ENCODE data around the gene APH1B.
"Not testable (repeated sequence)": the region's sequence is repeated elsewhere in the genome, so short reads cannot be mapped to it uniquely, and the experiment has no call there.

The APH1B gene

DNA sequence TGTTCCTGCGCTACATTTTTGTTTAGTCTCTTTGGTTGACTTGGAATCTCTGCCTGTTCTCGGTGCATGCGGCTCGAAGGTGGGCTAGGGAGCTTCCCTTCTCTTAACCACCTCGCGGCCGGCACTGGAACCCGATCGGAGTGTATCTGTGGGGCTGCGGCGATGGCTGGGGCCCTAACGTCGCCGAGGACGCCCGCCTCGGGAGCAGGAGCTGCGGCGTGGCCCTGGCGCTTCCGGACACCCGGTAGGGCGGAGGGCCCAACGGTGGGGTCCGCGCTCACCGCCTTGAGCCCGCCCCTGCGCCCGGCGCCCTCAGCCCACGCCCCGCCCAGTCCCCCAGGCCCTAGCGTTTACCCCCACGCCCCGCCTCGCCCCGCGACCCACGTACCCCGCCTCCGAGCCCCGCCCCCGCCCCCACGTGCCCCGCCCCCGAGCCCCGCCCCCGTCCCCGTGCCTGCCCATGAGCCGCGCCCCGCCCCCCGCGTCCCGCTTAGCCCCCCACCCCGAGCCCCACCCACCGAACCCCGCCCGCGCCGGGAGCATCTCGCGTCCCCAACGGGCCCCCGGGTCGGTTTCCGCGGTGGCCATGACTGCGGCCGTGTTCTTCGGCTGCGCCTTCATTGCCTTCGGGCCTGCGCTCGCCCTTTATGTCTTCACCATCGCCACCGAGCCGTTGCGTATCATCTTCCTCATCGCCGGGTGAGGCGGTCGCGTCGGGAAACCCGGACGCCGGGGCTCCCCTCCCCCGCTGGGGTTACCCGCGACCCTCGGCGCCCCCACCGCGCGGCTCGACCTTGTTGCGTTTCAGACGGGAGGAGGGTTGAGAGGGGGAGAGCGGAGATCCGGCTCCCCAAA, at the start of gene APH1B:
TSS of gene APH1B (plus strand) at position 568 of the 855 bp plus-strand sequence. CDS start at position 587, 19 bp downstream.
- peak within 1 kb of the TSS; percentile 71 for H3K9ac ChIP-seq (ENCODE audit: low read length)
- peaks cover 10% of the 10 kb centered on the region for H3K27me3 ChIP-seq (ENCODE audit: control insufficient read depth, insufficient read depth, low read length)
- H3K36me3 ChIP-seq (ENCODE audit: control insufficient read depth, insufficient read depth, low read length), result no peaks in the 10 kb centered on the region
- H3K4me1 ChIP-seq (ENCODE audit: control insufficient read depth, insufficient read depth, low read length), result peaks cover 15% of the 10 kb centered on the region
- peaks cover 3% of the 10 kb centered on the region; the same call in 1 of the 2 replicates for H3K9me3 ChIP-seq (ENCODE audit: control insufficient read depth, insufficient read depth, low read depth, low read length)
- peak within 1 kb of the TSS; percentile 95 for H3K4me3 ChIP-seq (ENCODE audit: low read depth, low read length)
- no peak within 1 kb of the TSS for H3K27ac ChIP-seq (ENCODE audit: low read depth, low read length)

DNA sequence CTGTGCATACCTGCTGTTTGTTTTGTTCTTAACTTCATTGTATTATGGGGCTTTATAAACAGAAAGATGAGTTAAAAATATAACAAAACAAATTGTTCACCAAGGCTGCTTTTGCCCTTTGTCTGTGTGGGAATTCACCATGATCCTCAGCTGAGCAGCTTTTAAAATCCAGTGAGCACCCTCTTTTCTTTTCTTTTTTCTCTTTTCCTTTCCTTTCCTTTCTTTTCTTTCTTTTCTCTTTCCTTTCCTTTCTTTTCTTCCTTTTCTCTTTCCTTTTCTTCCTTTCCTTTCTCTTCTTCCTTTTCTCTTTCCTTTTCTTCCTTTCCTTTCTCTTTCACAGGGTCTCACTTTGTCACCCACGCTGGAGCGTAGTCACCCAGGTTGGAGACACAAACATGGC, 49.7 kb upstream of the APH1B start:
- no peak overlapping the region for H3K27ac ChIP-seq (ENCODE audit: low read depth, low read length)
- H3K27me3 ChIP-seq (ENCODE audit: control insufficient read depth, insufficient read depth, low read length), result no peaks in the 10 kb centered on the region
- H3K4me3 ChIP-seq (ENCODE audit: low read depth, low read length), result no peak overlapping the region
- H3K9ac ChIP-seq (ENCODE audit: low read length), result no peak overlapping the region
- H3K9me3 ChIP-seq (ENCODE audit: control insufficient read depth, insufficient read depth, low read depth, low read length), result no peaks in the 10 kb centered on the region
- no peaks in the 10 kb centered on the region for H3K4me1 ChIP-seq (ENCODE audit: control insufficient read depth, insufficient read depth, low read length)
- H3K36me3 ChIP-seq (ENCODE audit: control insufficient read depth, insufficient read depth, low read length), result no peaks in the 10 kb centered on the region

DNA sequence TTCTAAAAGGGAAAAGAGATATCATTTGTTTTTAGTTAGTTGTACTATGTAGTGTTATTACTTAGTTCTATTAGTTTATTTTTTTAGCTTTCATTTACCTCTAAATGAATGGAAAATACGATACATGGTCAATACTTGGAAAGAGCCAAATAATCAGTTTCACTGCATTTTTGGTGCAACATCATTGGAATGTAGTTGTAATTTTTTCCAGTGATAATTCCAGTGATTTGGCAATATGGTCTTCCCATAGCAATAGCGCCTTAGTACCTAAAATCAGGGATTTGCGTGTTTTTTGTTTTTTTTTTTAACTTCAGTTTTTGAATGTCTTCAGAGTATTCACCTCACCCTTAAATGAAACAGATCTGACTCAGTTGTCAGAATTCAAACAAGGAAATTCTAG, 46.2 kb upstream of the APH1B start:
- Histone ChIP-seq H3K27ac (ENCODE audit: low read depth, low read length) (no peak overlapping the region), H3K9ac (ENCODE audit: low read length) (no peak overlapping the region), H3K9me3 (ENCODE audit: control insufficient read depth, insufficient read depth, low read depth, low read length) (no peaks in the 10 kb centered on the region), H3K4me1 (ENCODE audit: control insufficient read depth, insufficient read depth, low read length) (no peaks in the 10 kb centered on the region), H3K27me3 (ENCODE audit: control insufficient read depth, insufficient read depth, low read length) (no peaks in the 10 kb centered on the region), H3K36me3 (ENCODE audit: control insufficient read depth, insufficient read depth, low read length) (no peaks in the 10 kb centered on the region), H3K4me3 (ENCODE audit: low read depth, low read length) (no peak overlapping the region)

DNA sequence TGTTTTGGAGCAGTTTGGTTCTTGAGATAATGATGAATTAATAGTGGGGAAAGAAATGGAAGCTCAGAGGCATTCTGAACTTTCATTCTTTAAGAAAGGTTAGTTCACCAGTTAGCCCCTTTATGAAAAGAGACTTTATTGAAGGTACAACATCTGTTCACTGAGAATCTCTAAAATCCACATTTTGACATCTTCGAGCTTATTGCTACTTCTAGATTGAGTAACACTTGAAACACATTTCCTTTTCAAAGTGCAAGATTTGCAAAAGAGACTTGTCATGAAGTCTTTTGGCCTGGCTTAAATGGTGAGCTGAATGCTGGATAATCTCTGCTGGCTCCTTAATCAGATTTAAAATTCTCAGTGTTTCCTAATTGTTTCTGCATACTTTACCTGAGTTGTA, 45.7 kb upstream of the APH1B start:
- H3K27ac ChIP-seq (ENCODE audit: low read depth, low read length), result no peak overlapping the region
- no peak overlapping the region for H3K4me3 ChIP-seq (ENCODE audit: low read depth, low read length)
- no peaks in the 10 kb centered on the region for H3K27me3 ChIP-seq (ENCODE audit: control insufficient read depth, insufficient read depth, low read length)
- no peaks in the 10 kb centered on the region for H3K4me1 ChIP-seq (ENCODE audit: control insufficient read depth, insufficient read depth, low read length)
- no peaks in the 10 kb centered on the region for H3K36me3 ChIP-seq (ENCODE audit: control insufficient read depth, insufficient read depth, low read length)
- no peaks in the 10 kb centered on the region for H3K9me3 ChIP-seq (ENCODE audit: control insufficient read depth, insufficient read depth, low read depth, low read length)
- no peak overlapping the region for H3K9ac ChIP-seq (ENCODE audit: low read length)

DNA sequence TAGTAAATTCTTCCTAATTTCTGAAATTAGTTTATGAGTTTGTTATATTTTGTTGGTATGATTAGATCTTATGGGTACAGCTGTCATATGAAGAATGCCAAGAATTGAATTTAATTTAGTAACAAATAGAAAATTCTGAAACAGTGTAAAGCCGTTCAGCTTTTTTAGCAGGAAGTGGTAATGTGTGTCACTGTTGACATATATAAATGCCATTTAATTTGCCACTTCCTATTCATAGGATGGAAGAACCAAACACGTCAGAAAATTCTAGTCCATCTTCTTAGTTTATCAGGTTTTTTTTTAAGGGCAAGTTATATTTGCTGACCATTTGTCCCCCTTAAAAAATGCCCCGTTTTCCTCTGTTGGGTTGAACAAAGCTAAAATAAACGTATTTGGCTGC, 45.0 kb upstream of the APH1B start:
- no peaks in the 10 kb centered on the region for H3K4me1 ChIP-seq (ENCODE audit: control insufficient read depth, insufficient read depth, low read length)
- H3K4me3 ChIP-seq (ENCODE audit: low read depth, low read length), result no peak overlapping the region

DNA sequence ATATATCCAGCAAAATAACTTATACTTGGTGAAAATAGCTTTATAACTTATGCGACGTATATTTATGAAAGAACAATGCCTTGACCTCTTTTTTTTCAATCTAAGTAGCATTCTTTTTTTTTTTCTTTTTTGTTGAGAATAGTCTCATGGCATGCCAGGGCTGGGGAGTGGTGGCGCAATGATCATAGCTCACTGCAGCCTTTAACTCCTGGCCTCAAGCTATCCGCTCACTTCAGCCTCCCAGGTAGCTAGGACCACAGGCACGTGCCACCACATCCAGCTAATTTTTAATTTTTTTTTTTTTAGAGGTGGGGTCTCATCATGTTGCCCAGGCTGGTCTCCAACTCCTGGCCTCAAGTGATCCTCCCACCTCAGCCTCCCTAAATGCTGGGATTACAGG, 44.5 kb upstream of the APH1B start:
- H3K4me3 ChIP-seq (ENCODE audit: low read depth, low read length), result no peak overlapping the region
- no peaks in the 10 kb centered on the region for H3K27me3 ChIP-seq (ENCODE audit: control insufficient read depth, insufficient read depth, low read length)
- H3K27ac ChIP-seq (ENCODE audit: low read depth, low read length), result no peak overlapping the region
- no peaks in the 10 kb centered on the region for H3K9me3 ChIP-seq (ENCODE audit: control insufficient read depth, insufficient read depth, low read depth, low read length)
- no peak overlapping the region for H3K9ac ChIP-seq (ENCODE audit: low read length)
- no peaks in the 10 kb centered on the region for H3K4me1 ChIP-seq (ENCODE audit: control insufficient read depth, insufficient read depth, low read length)
- no peaks in the 10 kb centered on the region for H3K36me3 ChIP-seq (ENCODE audit: control insufficient read depth, insufficient read depth, low read length)

More for the DNA sequence above, 45.0 kb upstream of the APH1B start:
- no peaks in the 10 kb centered on the region for H3K36me3 ChIP-seq (ENCODE audit: control insufficient read depth, insufficient read depth, low read length)
- H3K9ac ChIP-seq (ENCODE audit: low read length), result no peak overlapping the region
- H3K27ac ChIP-seq (ENCODE audit: low read depth, low read length), result no peak overlapping the region
- no peaks in the 10 kb centered on the region for H3K9me3 ChIP-seq (ENCODE audit: control insufficient read depth, insufficient read depth, low read depth, low read length)
- no peaks in the 10 kb centered on the region for H3K27me3 ChIP-seq (ENCODE audit: control insufficient read depth, insufficient read depth, low read length)

DNA sequence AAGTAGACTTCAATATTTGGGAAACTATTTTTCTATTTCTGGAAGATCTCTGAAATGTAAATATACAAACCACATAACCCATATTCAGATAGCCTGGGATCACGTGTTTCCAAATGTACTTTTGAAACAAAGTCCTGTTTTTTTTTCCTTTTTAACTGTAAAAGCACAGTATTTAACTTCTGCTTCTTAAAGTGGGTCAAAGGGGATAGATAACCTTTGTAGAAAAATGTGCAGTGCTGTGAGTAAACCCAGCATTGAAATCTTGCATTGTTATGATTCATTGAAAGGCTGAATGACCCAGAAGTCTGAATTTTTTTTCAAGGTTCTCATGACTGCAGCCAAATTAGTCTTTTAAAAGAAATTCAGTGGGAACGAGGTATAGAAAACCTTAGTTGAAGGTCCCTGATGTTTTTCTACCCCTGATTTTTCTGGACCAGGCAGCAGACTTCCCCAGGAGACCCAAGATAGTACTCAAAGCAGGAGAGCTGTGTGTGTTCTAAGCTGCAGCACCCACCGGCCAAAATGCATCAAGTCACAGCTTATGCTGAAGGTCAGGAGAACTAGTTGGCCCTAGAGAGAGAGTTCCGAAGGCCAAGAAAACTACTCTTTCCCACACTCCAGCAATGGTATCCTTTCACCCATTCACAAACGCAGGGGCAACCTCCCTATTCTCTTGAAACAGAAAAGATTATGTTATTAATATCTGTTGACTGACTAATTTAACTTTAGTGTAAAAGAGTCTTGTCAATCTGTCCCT, 43.6 kb upstream of the APH1B start:
- Histone ChIP-seq H3K9me3 (ENCODE audit: control insufficient read depth, insufficient read depth, low read depth, low read length) (no peaks in the 10 kb centered on the region), H3K27me3 (ENCODE audit: control insufficient read depth, insufficient read depth, low read length) (no peaks in the 10 kb centered on the region), H3K4me3 (ENCODE audit: low read depth, low read length) (no peak overlapping the region), H3K27ac (ENCODE audit: low read depth, low read length) (no peak overlapping the region), H3K9ac (ENCODE audit: low read length) (no peak overlapping the region), H3K36me3 (ENCODE audit: control insufficient read depth, insufficient read depth, low read length) (no peaks in the 10 kb centered on the region), H3K4me1 (ENCODE audit: control insufficient read depth, insufficient read depth, low read length) (no peaks in the 10 kb centered on the region)

DNA sequence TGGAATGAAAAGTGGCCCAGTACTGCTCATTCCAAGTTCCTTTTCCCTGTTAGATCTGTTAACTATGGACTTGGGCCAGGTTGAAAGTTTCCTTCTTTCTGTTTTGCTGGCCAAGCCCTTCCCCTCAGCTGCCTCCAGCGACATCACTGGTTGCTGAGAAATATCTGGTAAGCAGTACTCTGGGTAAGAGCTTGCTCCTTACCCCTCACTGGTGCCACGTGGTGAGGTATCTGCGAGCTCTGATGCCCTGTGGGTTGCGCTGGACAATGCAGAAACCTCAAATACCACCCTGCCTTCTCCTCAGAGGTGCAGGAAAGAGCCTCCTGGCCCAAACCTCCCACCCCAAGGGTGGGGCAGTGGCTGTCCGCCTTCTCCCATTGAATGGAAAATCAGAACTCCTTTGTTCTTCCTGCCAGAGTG, 42.9 kb upstream of the APH1B start:
- no peak overlapping the region for H3K4me3 ChIP-seq (ENCODE audit: low read depth, low read length)
- H3K4me1 ChIP-seq (ENCODE audit: control insufficient read depth, insufficient read depth, low read length), result no peaks in the 10 kb centered on the region
- no peak overlapping the region for H3K27ac ChIP-seq (ENCODE audit: low read depth, low read length)
- H3K36me3 ChIP-seq (ENCODE audit: control insufficient read depth, insufficient read depth, low read length), result no peaks in the 10 kb centered on the region
- H3K27me3 ChIP-seq (ENCODE audit: control insufficient read depth, insufficient read depth, low read length), result no peaks in the 10 kb centered on the region
- no peaks in the 10 kb centered on the region for H3K9me3 ChIP-seq (ENCODE audit: control insufficient read depth, insufficient read depth, low read depth, low read length)
- H3K9ac ChIP-seq (ENCODE audit: low read length), result no peak overlapping the region

DNA sequence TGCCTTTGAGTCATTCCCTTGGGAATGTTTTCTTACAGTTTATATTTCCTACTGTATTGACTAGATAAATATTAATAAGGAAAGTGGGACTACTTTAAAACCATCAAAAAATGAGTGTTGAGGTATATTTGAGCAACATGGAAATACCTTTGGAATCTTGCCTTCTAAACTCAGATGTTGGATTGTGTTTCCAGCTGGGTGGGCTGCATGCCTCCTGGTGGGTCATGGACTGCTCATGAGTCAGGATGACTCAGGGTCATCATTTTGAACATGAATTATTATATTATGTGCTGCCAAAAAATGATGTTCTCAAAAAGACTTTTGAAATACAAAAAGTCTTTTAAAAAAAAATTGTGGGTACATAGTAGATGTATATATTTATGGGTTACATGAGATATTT, 41.1 kb upstream of the APH1B start:
- Histone ChIP-seq H3K9ac (ENCODE audit: low read length) (no peak overlapping the region), H3K4me1 (ENCODE audit: control insufficient read depth, insufficient read depth, low read length) (no peaks in the 10 kb centered on the region)

DNA sequence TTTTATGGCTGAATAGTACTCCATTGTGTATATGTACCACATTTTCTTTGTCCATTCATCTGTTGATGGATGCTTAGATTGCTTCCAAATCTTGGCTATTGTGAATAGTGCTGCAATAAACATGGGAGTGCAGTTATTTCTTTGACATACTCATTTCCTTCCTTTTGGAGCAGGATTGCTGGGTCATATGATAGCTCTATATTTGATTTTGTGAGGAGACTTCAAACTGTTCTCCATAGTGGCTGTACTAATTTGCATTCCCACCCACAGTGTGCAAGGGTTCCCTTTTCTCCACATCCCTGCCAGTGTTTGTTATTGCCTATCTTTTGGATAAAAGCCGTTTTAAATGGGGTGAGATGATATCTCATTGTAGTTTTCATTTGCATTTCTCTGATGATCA, 40.3 kb upstream of the APH1B start:
- not testable (repeated sequence) for H3K36me3 ChIP-seq (ENCODE audit: control insufficient read depth, insufficient read depth, low read length); H3K27me3 ChIP-seq (ENCODE audit: control insufficient read depth, insufficient read depth, low read length); H3K4me1 ChIP-seq (ENCODE audit: control insufficient read depth, insufficient read depth, low read length)

More for the DNA sequence above, 41.1 kb upstream of the APH1B start:
- no peak overlapping the region for H3K27ac ChIP-seq (ENCODE audit: low read depth, low read length)
- H3K4me3 ChIP-seq (ENCODE audit: low read depth, low read length), result no peak overlapping the region
- H3K27me3 ChIP-seq (ENCODE audit: control insufficient read depth, insufficient read depth, low read length), result no peaks in the 10 kb centered on the region
- no peaks in the 10 kb centered on the region for H3K36me3 ChIP-seq (ENCODE audit: control insufficient read depth, insufficient read depth, low read length)
- H3K9me3 ChIP-seq (ENCODE audit: control insufficient read depth, insufficient read depth, low read depth, low read length), result no peaks in the 10 kb centered on the region

DNA sequence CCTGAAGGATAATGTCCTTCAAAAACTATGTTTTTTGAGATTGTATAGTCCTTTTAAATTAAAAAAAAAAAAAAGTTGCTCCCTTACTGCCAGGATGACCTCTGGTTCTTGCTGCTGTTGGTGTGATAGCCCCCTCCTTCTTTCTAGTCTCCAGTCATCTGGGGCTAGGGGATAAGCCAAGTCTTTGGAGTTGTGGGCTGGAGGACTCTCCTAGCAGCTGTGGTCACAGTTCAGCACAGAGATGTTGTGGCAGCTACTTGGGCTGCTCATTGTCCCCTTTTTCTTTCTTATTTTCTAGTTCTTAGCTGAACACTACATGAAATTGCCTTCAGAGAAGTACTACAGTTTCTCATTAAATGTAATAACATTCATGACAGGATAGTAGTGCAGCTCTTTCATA, 39.2 kb upstream of the APH1B start:
- Histone ChIP-seq H3K9me3 (ENCODE audit: control insufficient read depth, insufficient read depth, low read depth, low read length) (peaks cover 3% of the 10 kb centered on the region; the same call in 1 of the 2 replicates), H3K36me3 (ENCODE audit: control insufficient read depth, insufficient read depth, low read length) (no peaks in the 10 kb centered on the region), H3K27me3 (ENCODE audit: control insufficient read depth, insufficient read depth, low read length) (no peaks in the 10 kb centered on the region), H3K9ac (ENCODE audit: low read length) (no peak overlapping the region), H3K4me3 (ENCODE audit: low read depth, low read length) (no peak overlapping the region), H3K27ac (ENCODE audit: low read depth, low read length) (no peak overlapping the region), H3K4me1 (ENCODE audit: control insufficient read depth, insufficient read depth, low read length) (no peaks in the 10 kb centered on the region)

More for the DNA sequence above, 40.3 kb upstream of the APH1B start:
- not testable (repeated sequence) for H3K9me3 ChIP-seq (ENCODE audit: control insufficient read depth, insufficient read depth, low read depth, low read length); H3K27ac ChIP-seq (ENCODE audit: low read depth, low read length); H3K4me3 ChIP-seq (ENCODE audit: low read depth, low read length); H3K9ac ChIP-seq (ENCODE audit: low read length)
